ENCODE data around the gene MRM3.

MRM3 gene

DNA sequence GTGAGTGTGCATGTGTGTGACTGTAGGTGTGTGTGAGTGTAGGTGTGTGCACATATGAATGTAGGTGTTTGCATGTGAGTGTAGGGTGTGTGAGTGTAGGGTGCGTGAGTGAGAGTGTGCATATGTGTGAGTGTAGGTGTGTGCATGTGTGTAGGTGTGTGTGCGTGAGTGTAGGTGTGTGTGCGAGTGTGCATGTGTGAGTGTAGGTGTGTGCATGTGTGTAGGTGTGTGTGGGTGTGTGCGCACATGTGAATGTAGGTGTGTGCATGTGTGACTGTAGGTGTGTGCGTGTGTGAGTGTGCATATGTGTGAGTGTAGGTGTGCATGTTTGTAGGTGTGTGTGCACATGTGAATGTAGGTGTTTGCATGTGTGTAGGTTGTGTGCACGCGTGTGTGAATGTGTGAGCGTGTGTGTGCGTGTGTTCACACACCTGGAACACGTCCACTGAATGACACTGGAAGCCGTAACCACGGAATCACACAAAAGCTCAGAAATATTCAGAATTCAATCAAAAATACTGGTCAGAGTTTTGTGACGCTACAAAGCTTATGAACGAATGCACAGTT, 30.6 kb downstream of the MRM3 start:
- Histone ChIP-seq H3K36me3 (ENCODE audit: low read length) (no peaks in the 10 kb centered on the region), H4K20me1 (ENCODE audit: low read depth, low read length) (no peaks in the 10 kb centered on the region)

GRCh38 chr17:814371-814770, 32.2 kb downstream of the MRM3 start:
- H3K4me2 ChIP-seq (ENCODE audit: low read depth, low read length, poor library complexity, severe bottlenecking), result no peak overlapping the region
- H3K9me2 ChIP-seq (replicated peaks; ENCODE audit: insufficient read depth, low read length), result no peaks in the 10 kb centered on the region
- H3K9me3 ChIP-seq (ENCODE audit: insufficient read depth, low read length), result no peaks in the 10 kb centered on the region
- no peaks in the 10 kb centered on the region for H3K27me3 ChIP-seq (ENCODE audit: low read length)
- H2AFZ ChIP-seq (ENCODE audit: low read depth, low read length, severe bottlenecking), result no peak overlapping the region
- H4K20me1 ChIP-seq (ENCODE audit: low read depth, low read length), result no peaks in the 10 kb centered on the region
- no peaks in the 10 kb centered on the region for H3F3A ChIP-seq (ENCODE audit: insufficient read depth)
- no peak overlapping the region for H3K9ac ChIP-seq (ENCODE audit: low read length)
- no peak overlapping the region for H3K27ac ChIP-seq (ENCODE audit: low read depth, low read length)
- TF ChIP-seq, protein P1, sequence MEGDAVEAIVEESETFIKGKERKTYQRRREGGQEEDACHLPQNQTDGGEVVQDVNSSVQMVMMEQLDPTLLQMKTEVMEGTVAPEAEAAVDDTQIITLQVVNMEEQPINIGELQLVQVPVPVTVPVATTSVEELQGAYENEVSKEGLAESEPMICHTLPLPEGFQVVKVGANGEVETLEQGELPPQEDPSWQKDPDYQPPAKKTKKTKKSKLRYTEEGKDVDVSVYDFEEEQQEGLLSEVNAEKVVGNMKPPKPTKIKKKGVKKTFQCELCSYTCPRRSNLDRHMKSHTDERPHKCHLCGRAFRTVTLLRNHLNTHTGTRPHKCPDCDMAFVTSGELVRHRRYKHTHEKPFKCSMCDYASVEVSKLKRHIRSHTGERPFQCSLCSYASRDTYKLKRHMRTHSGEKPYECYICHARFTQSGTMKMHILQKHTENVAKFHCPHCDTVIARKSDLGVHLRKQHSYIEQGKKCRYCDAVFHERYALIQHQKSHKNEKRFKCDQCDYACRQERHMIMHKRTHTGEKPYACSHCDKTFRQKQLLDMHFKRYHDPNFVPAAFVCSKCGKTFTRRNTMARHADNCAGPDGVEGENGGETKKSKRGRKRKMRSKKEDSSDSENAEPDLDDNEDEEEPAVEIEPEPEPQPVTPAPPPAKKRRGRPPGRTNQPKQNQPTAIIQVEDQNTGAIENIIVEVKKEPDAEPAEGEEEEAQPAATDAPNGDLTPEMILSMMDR (IDR thresholded peaks at IDR 0.05; ENCODE audit: insufficient read depth, low read length, poor library complexity, severe bottlenecking), result no peak
- TF ChIP-seq EZH2phosphoT487 (conservative IDR thresholded peaks at IDR 0.05; ENCODE audit: low read length), result no peak
- no peaks in the 10 kb centered on the region for H3K79me2 ChIP-seq (ENCODE audit: insufficient read depth, low read length)
- no peak overlapping the region for H3K4me3 ChIP-seq (ENCODE audit: insufficient read depth, low read length, poor library complexity, severe bottlenecking)
- no peaks in the 10 kb centered on the region for H3K36me3 ChIP-seq (ENCODE audit: low read length)

More for the DNA sequence above, 30.6 kb downstream of the MRM3 start:
- Histone ChIP-seq H2AFZ (ENCODE audit: low read depth, low read length, severe bottlenecking) (no peak overlapping the region), H3K9me2 (replicated peaks; ENCODE audit: insufficient read depth, low read length) (no peaks in the 10 kb centered on the region), H3F3A (ENCODE audit: insufficient read depth) (no peaks in the 10 kb centered on the region), H3K9ac (ENCODE audit: low read length) (no peak overlapping the region), H3K27ac (ENCODE audit: low read depth, low read length) (no peak overlapping the region), H3K4me2 (ENCODE audit: low read depth, low read length, poor library complexity, severe bottlenecking) (no peak overlapping the region), H3K4me3 (ENCODE audit: insufficient read depth, low read length, poor library complexity, severe bottlenecking) (no peak overlapping the region), H3K9me3 (ENCODE audit: insufficient read depth, low read length) (no peaks in the 10 kb centered on the region), H3K79me2 (ENCODE audit: insufficient read depth, low read length) (no peaks in the 10 kb centered on the region), H3K27me3 (ENCODE audit: low read length) (no peaks in the 10 kb centered on the region)
- no peak for TF ChIP-seq EZH2phosphoT487 (conservative IDR thresholded peaks at IDR 0.05; ENCODE audit: low read length)
- TF ChIP-seq, protein P1 (IDR thresholded peaks at IDR 0.05; ENCODE audit: insufficient read depth, low read length, poor library complexity, severe bottlenecking), result no peak

DNA sequence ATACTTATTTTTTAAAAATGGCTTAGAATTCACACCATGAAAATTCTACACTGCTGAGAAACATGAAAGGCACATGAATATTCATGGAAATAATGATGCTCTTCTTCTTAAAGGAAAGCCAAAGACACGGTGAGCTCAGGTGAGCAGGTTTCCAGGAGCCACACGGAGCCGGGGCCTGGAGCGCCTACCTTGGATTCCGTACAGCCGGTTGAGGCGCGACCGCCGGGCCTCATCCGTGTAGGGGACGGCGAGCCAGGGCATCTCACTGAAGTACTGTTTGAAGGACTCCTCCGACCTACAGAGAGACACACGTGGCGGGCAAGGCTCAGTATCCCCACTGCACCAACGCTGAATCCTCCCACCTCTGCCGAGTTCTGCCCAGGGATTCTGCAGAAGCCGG, 37.1 kb downstream of the MRM3 start:
- Histone ChIP-seq H3K9me2 (replicated peaks; ENCODE audit: insufficient read depth, low read length) (no peaks in the 10 kb centered on the region), H3K9me3 (ENCODE audit: insufficient read depth, low read length) (no peaks in the 10 kb centered on the region), H3K4me2 (ENCODE audit: low read depth, low read length, poor library complexity, severe bottlenecking) (no peak overlapping the region), H4K20me1 (ENCODE audit: low read depth, low read length) (no peaks in the 10 kb centered on the region), H3K79me2 (ENCODE audit: insufficient read depth, low read length) (no peaks in the 10 kb centered on the region), H3F3A (ENCODE audit: insufficient read depth) (no peaks in the 10 kb centered on the region), H3K27ac (ENCODE audit: low read depth, low read length) (no peak overlapping the region), H3K4me3 (ENCODE audit: insufficient read depth, low read length, poor library complexity, severe bottlenecking) (no peak overlapping the region), H2AFZ (ENCODE audit: low read depth, low read length, severe bottlenecking) (no peak overlapping the region), H3K27me3 (ENCODE audit: low read length) (no peaks in the 10 kb centered on the region), H3K9ac (ENCODE audit: low read length) (no peak overlapping the region), H3K36me3 (ENCODE audit: low read length) (no peaks in the 10 kb centered on the region)
- TF ChIP-seq EZH2phosphoT487 (conservative IDR thresholded peaks at IDR 0.05; ENCODE audit: low read length), result no peak
- TF ChIP-seq, protein P1 (IDR thresholded peaks at IDR 0.05; ENCODE audit: insufficient read depth, low read length, poor library complexity, severe bottlenecking), result no peak

Measured in SU-DHL-6 (cell line).